Effector memory CD4-positive, alpha-beta T cell (primary cell): ENCODE results near the gene IQSEC3.

Source experiments
- DNase-seq, 3 donors: peaks; one replicate each; pipeline ENCODE4 v3.0.0-alpha.2; 2020
- H3K27ac ChIP-seq: 2 replicates; pipeline ENCODE4 v1.7.0; 2013; ENCODE audit warnings: mild to moderate bottlenecking, low read length, moderate library complexity; ENCODE audit not compliant: insufficient read depth, poor library complexity, severe bottlenecking
- H3K27me3 ChIP-seq: replicated peaks from 2 replicates; pipeline ENCODE4 v1.7.0; 2013; ENCODE audit warnings: mild to moderate bottlenecking, low read length; ENCODE audit not compliant: insufficient read depth, control insufficient read depth, poor library complexity, severe bottlenecking
- H3K36me3 ChIP-seq: 2 replicates; pipeline ENCODE4 v1.7.0; 2013; ENCODE audit warnings: mild to moderate bottlenecking, low read length, moderate library complexity; ENCODE audit not compliant: control insufficient read depth, insufficient read depth
- H3K4me1 ChIP-seq: 2 replicates; pipeline ENCODE4 v1.7.0; 2013; ENCODE audit warnings: low read length, mild to moderate bottlenecking; ENCODE audit not compliant: control insufficient read depth, insufficient read depth, poor library complexity, severe bottlenecking
- H3K4me3 ChIP-seq: 2 replicates; pipeline ENCODE4 v1.7.0; 2013; ENCODE audit warnings: low read length, low read depth, mild to moderate bottlenecking; ENCODE audit not compliant: insufficient read depth, poor library complexity, severe bottlenecking
- H3K9me3 ChIP-seq: 2 replicates; pipeline ENCODE4 v1.7.0; 2013; ENCODE audit warnings: mild to moderate bottlenecking, low read length, moderate library complexity; ENCODE audit not compliant: control insufficient read depth

The IQSEC3 gene

GRCh38 chr12:159156-159782 lies 92.7 kb downstream of the IQSEC3 start:
- Histone ChIP-seq H3K9me3 (no peaks in the 10 kb centered on the region), H3K27me3 (no peaks in the 10 kb centered on the region), H3K27ac (no peak overlapping the region), H3K36me3 (no peaks in the 10 kb centered on the region), H3K4me1 (no peaks in the 10 kb centered on the region), H3K4me3 (no peak overlapping the region)
- no peak for DNase-seq

- H3K4me1 ChIP-seq: no peaks in the 10 kb centered on the region
- H3K27me3 ChIP-seq: no peaks in the 10 kb centered on the region
- DNase-seq: no peak
- no peak overlapping the region for H3K27ac ChIP-seq
- H3K9me3 ChIP-seq: no peaks in the 10 kb centered on the region
- H3K36me3 ChIP-seq: no peaks in the 10 kb centered on the region
- no peak overlapping the region for H3K4me3 ChIP-seq
Measured at GRCh38 chr12:160858-161257, 94.3 kb downstream of the IQSEC3 start.

- Histone ChIP-seq H3K4me1 (no peaks in the 10 kb centered on the region), H3K4me3 (no peak overlapping the region), H3K9me3 (no peaks in the 10 kb centered on the region), H3K27ac (no peak overlapping the region), H3K36me3 (no peaks in the 10 kb centered on the region), H3K27me3 (no peaks in the 10 kb centered on the region)
- DNase-seq: no peak
Measured at GRCh38 chr12:161823-162222, 95.3 kb downstream of the IQSEC3 start.

GRCh38 chr12:162467-163307 lies 96.1 kb downstream of the IQSEC3 start:
- Histone ChIP-seq H3K4me3 (no peak overlapping the region), H3K27me3 (no peaks in the 10 kb centered on the region), H3K9me3 (no peaks in the 10 kb centered on the region), H3K27ac (no peak overlapping the region), H3K4me1 (no peaks in the 10 kb centered on the region), H3K36me3 (no peaks in the 10 kb centered on the region)
- DNase-seq: no peak

- no peaks in the 10 kb centered on the region for H3K27me3 ChIP-seq
- no peak for DNase-seq
- H3K4me1 ChIP-seq: no peaks in the 10 kb centered on the region
- no peak overlapping the region for H3K27ac ChIP-seq
- no peaks in the 10 kb centered on the region for H3K9me3 ChIP-seq
- no peak overlapping the region for H3K4me3 ChIP-seq
- H3K36me3 ChIP-seq: no peaks in the 10 kb centered on the region
Measured at GRCh38 chr12:163406-163986, 96.9 kb downstream of the IQSEC3 start.

- no peaks in the 10 kb centered on the region for H3K27me3 ChIP-seq
- DNase-seq: no peak
- H3K27ac ChIP-seq: no peak overlapping the region
- H3K4me1 ChIP-seq: no peaks in the 10 kb centered on the region
- no peaks in the 10 kb centered on the region for H3K36me3 ChIP-seq
- H3K4me3 ChIP-seq: no peak overlapping the region
- no peaks in the 10 kb centered on the region for H3K9me3 ChIP-seq
Measured at GRCh38 chr12:164207-164606, 97.6 kb downstream of the IQSEC3 start.

GRCh38 chr12:165862-166368 lies 99.3 kb downstream of the IQSEC3 start:
- DNase-seq: no peak
- no peak overlapping the region for H3K4me3 ChIP-seq
- H3K27me3 ChIP-seq: no peaks in the 10 kb centered on the region
- H3K9me3 ChIP-seq: no peaks in the 10 kb centered on the region
- no peaks in the 10 kb centered on the region for H3K4me1 ChIP-seq
- no peaks in the 10 kb centered on the region for H3K36me3 ChIP-seq
- H3K27ac ChIP-seq: no peak overlapping the region

GRCh38 chr12:166425-167075 lies 100.0 kb downstream of the IQSEC3 start:
- no peaks in the 10 kb centered on the region for H3K27me3 ChIP-seq
- H3K27ac ChIP-seq: no peak overlapping the region
- no peaks in the 10 kb centered on the region for H3K9me3 ChIP-seq
- no peaks in the 10 kb centered on the region for H3K4me1 ChIP-seq
- no peak for DNase-seq
- H3K4me3 ChIP-seq: no peak overlapping the region
- H3K36me3 ChIP-seq: no peaks in the 10 kb centered on the region

GRCh38 chr12:167959-168600 lies 101.5 kb downstream of the IQSEC3 start:
- no peaks in the 10 kb centered on the region for H3K27me3 ChIP-seq
- H3K36me3 ChIP-seq: no peaks in the 10 kb centered on the region
- H3K9me3 ChIP-seq: no peaks in the 10 kb centered on the region
- no peak overlapping the region for H3K4me3 ChIP-seq
- no peak for DNase-seq
- no peak overlapping the region for H3K27ac ChIP-seq
- H3K4me1 ChIP-seq: no peaks in the 10 kb centered on the region
